ENCODE data around the gene RHBDL2.
A peak's percentile ranks its signal among the peaks of the same experiment; 100 is the strongest.
"Not testable (repeated sequence)": the region's sequence is repeated elsewhere in the genome, so short reads cannot be mapped to it uniquely, and the experiment has no call there.

The RHBDL2 gene

GRCh38 chr1:38873027-38873969, 68.3 kb downstream of the RHBDL2 start, which contains the start of gene MYCBP:
Gene MYCBP (minus strand): TSS chr1:38873348. CDS start chr1:38873305, 43 bp downstream.
- DNase-seq = peak; percentile 84

- DNase-seq = no peak
Measured at GRCh38 chr1:38872401-38873026, 69.1 kb downstream of the RHBDL2 start.

- DNase-seq = no peak
Measured at GRCh38 chr1:38870996-38871395, 70.6 kb downstream of the RHBDL2 start.

- no peak for DNase-seq
Measured at GRCh38 chr1:38867208-38867607, 74.4 kb downstream of the RHBDL2 start.

- no peak for DNase-seq
Measured at GRCh38 chr1:38865112-38865715, 76.4 kb downstream of the RHBDL2 start.

GRCh38 chr1:38860454-38860795, 81.2 kb downstream of the RHBDL2 start:
- DNase-seq = no peak

- peak; percentile 89 for DNase-seq
Measured at GRCh38 chr1:38859561-38860453, 81.8 kb downstream of the RHBDL2 start, which contains the start of gene RRAGC. Gene RRAGC (minus strand): TSS chr1:38859772. CDS start chr1:38859646, 126 bp downstream.

GRCh38 chr1:38858833-38859560, 82.6 kb downstream of the RHBDL2 start:
- DNase-seq = no peak

- DNase-seq = no peak
Measured at GRCh38 chr1:38852780-38853179, 88.8 kb downstream of the RHBDL2 start.

- DNase-seq = peak; percentile 75
Measured at GRCh38 chr1:38848071-38848470, 93.6 kb downstream of the RHBDL2 start.

- DNase-seq = no peak
Measured at GRCh38 chr1:38846210-38846609, 95.4 kb downstream of the RHBDL2 start.

- DNase-seq = not testable (repeated sequence)
Measured at GRCh38 chr1:38845088-38845487, 96.5 kb downstream of the RHBDL2 start.

- no peak for DNase-seq
Measured at GRCh38 chr1:38840281-38840680, 101.3 kb downstream of the RHBDL2 start.

GRCh38 chr1:38839363-38839762, 102.3 kb downstream of the RHBDL2 start:
- DNase-seq = no peak

GRCh38 chr1:38836316-38836715, 105.3 kb downstream of the RHBDL2 start:
- DNase-seq = not testable (repeated sequence)

Data from GF-D8 (cell line).